HL-60 (cell line): ENCODE results near the gene MBD3L5.
"Not testable (repeated sequence)": the region's sequence is repeated elsewhere in the genome, so short reads cannot be mapped to it uniquely, and the experiment has no call there.

ENCODE experiments used
- DNase-seq, 2 experiments: peaks; one replicate each; pipeline ENCODE4 v3.0.0-alpha.2; 2010 to 2020; ENCODE audit warnings: low read depth in 1 of 2, low spot score in 1 of 2
- H3K27ac ChIP-seq: fragments of 250-450 bp; sonication (Bioruptor Pico); replicated peaks from 2 replicates; pipeline ENCODE4 v1.5.1; 2020; ENCODE audit warnings: mild to moderate bottlenecking, moderate library complexity
- H3K27me3 ChIP-seq: fragments of 250-450 bp; sonication (Bioruptor Pico); 2 replicates; pipeline ENCODE4 v1.5.1; 2021; ENCODE audit warnings: mild to moderate bottlenecking, moderate library complexity; ENCODE audit not compliant: insufficient read depth, poor library complexity, severe bottlenecking
- H3K4me3 ChIP-seq: replicated peaks from 2 replicates; pipeline ENCODE4 v1.5.1; 2011; ENCODE audit warnings: mild to moderate bottlenecking, control low read depth, low read length; ENCODE audit not compliant: insufficient read depth
- CTCF ChIP-seq: IDR thresholded peaks from one replicate; pipeline ENCODE4 v1.5.1; 2011; ENCODE audit warnings: low read length, control low read depth, inconsistent platforms; ENCODE audit not compliant: insufficient read depth
- GABPA ChIP-seq: IDR thresholded peaks from 2 replicates; pipeline ENCODE4 v1.6.1; 2012; ENCODE audit warnings: low read depth
- POLR2AphosphoS5 ChIP-seq: IDR thresholded peaks from 2 replicates; pipeline ENCODE4 v1.6.1; 2012; ENCODE audit warnings: low read depth
- SPI1 ChIP-seq: IDR thresholded peaks from 2 replicates; pipeline ENCODE4 v1.6.1; 2012; ENCODE audit warnings: low read depth, mild to moderate bottlenecking, borderline replicate concordance
- TF ChIP-seq, protein P1 (sequence below): IDR thresholded peaks from 2 replicates; pipeline ENCODE4 v1.6.1; 2012; ENCODE audit warnings: low read depth; ENCODE audit not compliant: insufficient replicate concordance

MBD3L5 gene

GRCh38 chr19:7007859-7008258 is 22.5 kb upstream of the MBD3L5 start:
- Histone ChIP-seq H3K4me3 (no peak overlapping the region), H3K27me3 (no peaks in the 10 kb centered on the region), H3K27ac (peak overlapping the region; percentile 42)
- DNase-seq = peak in 1 of 2 experiments; percentile 67
- no peak for TF ChIP-seq CTCF
- TF ChIP-seq SPI1 = peak; percentile 62; the same call in 1 of the 2 replicates

DNA sequence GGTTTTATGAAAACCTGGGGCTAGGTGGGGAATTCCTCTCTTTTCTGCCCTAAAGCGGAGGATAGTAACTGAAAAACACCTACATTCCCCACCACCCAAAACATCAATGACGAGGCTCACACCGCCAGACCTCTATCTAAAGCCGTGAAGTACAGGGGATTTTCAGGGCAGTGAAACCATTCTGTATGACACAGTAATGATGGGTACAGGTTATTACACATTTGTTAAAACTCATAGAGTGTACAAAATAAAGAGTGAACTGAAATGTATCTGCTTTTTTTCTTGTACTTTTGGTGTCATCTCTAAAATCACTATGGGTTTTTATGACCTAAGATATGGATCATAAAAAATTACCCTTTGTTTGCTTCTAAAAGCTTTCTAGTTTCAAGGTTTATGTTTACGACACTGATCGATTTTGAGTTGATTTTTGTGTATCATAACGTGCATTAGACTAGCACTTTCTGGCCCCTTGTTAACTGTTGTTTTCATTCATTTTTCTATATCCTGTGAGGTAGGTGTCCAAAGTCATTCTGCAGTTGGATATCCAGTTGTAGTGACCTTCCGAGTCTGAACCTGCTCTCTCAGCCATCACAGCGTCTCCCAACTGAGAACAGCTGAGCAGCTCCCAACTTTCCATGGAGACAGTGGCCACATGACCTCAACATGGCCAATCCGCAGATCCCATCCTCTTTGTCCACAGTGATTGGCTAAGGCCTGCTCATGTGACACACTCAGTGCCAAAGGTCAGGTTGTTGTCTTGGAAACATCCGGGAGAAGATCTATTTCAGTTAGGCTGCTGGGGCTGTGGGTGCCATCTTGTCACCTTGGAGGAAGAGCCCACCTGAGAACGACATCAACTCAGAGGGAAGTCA is 19.4 kb upstream of the MBD3L5 start:
- DNase-seq = no peak
- no peak overlapping the region for H3K4me3 ChIP-seq
- TF ChIP-seq POLR2AphosphoS5 = no peak
- TF ChIP-seq, protein P1, sequence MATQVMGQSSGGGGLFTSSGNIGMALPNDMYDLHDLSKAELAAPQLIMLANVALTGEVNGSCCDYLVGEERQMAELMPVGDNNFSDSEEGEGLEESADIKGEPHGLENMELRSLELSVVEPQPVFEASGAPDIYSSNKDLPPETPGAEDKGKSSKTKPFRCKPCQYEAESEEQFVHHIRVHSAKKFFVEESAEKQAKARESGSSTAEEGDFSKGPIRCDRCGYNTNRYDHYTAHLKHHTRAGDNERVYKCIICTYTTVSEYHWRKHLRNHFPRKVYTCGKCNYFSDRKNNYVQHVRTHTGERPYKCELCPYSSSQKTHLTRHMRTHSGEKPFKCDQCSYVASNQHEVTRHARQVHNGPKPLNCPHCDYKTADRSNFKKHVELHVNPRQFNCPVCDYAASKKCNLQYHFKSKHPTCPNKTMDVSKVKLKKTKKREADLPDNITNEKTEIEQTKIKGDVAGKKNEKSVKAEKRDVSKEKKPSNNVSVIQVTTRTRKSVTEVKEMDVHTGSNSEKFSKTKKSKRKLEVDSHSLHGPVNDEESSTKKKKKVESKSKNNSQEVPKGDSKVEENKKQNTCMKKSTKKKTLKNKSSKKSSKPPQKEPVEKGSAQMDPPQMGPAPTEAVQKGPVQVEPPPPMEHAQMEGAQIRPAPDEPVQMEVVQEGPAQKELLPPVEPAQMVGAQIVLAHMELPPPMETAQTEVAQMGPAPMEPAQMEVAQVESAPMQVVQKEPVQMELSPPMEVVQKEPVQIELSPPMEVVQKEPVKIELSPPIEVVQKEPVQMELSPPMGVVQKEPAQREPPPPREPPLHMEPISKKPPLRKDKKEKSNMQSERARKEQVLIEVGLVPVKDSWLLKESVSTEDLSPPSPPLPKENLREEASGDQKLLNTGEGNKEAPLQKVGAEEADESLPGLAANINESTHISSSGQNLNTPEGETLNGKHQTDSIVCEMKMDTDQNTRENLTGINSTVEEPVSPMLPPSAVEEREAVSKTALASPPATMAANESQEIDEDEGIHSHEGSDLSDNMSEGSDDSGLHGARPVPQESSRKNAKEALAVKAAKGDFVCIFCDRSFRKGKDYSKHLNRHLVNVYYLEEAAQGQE = no peak
- no peak for TF ChIP-seq GABPA
- TF ChIP-seq CTCF = no peak
- no peak for TF ChIP-seq SPI1
- no peak overlapping the region for H3K27ac ChIP-seq
- H3K27me3 ChIP-seq = no peaks in the 10 kb centered on the region

DNA sequence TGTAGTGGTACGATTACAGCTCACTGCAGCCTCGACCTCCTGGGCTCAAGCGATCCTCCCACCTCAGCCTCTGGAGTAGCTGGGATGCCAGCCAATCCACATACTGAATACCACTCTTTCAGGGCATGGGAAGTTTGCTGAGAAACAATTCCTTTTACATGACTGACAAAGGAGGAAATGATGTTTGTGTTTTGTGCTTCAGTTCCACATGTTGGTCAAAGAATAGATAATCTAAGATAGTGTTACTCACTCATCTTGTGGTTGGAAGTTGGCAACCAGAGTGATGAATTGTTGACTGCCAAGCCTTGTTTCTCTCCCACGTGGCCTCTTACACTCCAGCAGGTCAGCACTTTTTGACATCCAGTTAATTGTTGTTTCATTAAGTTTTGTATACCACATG is 16.7 kb upstream of the MBD3L5 start:
- Histone ChIP-seq H3K27me3 (no peaks in the 10 kb centered on the region), H3K4me3 (no peak overlapping the region), H3K27ac (no peak overlapping the region)
- TF ChIP-seq POLR2AphosphoS5 (no peak), SPI1 (no peak), GABPA (no peak), CTCF (no peak)
- TF ChIP-seq, protein P1 = no peak
- peak in 1 of 2 experiments; percentile 35 for DNase-seq

DNA sequence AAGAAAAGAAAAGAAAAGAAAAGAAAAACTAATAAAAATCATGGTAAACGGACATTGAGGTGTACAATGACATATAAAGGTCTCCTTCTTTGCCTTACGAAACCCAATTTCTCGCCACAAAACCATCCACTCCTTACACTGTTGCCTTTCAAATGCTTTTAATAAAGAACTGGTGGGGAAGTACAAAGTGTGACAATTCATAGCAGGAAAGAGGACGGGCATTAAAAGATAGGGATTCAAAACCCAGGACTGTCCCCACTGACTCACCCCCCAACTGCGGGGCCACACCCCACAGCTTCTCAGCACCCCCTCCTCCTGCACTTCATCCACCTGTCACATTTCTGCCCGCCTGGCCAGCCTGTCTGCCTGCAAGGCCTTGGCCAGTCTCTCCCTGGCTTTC is 11.6 kb upstream of the MBD3L5 start:
- no peak for TF ChIP-seq CTCF
- Histone ChIP-seq H3K27ac (no peak overlapping the region), H3K27me3 (no peaks in the 10 kb centered on the region), H3K4me3 (no peak overlapping the region)
- no peak for DNase-seq

DNA sequence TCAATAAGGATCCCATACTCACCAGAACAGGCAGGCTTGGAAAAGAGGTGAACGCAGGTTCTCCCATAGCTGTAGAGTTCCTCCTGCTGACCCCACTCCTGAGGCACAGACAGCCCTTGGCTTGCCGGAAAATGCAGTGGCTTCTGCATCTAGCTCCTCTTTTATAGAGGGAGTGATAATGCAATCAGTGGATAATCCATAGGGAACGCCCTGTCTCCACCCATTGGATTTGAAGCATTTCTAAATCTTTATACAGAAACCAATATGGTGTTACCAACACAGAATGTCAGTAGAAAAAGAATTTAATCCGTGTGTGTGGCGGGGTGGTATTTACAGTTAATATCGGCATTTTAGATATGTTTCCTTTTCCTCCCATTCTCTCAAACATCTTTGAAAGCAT is 9.0 kb upstream of the MBD3L5 start, which contains the start of gene MBD3L2B:
MBD3L2B (minus strand) TSS at position 101 of the 400 bp plus-strand sequence; CDS start at position 67, 34 bp downstream.
- not testable (repeated sequence) for DNase-seq, H3K27ac ChIP-seq, H3K27me3 ChIP-seq, H3K4me3 ChIP-seq

DNA sequence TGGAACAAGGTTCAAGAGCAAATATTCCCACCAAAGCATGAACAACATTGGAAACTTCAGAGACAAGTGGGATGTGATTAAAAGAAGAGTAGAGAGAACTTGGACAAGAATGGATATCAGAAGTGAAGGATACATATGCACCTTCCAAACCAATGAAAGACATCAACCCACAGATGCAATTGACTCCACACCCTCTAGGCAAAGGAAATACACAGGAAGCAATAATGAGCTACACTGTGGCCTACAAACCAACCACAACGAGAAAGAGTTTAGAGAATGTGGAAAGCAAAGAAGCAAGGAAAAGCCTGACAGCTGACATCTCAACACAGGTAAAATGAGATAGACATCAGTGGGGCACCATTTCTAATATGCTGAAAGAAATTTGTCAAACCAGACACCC is 1.6 kb upstream of the MBD3L5 start:
- H3K27me3 ChIP-seq, H3K4me3 ChIP-seq, H3K27ac ChIP-seq, DNase-seq: not testable (repeated sequence)

- H3K4me3 ChIP-seq, H3K27ac ChIP-seq, DNase-seq, H3K27me3 ChIP-seq: not testable (repeated sequence)
Observed at GRCh38 chr19:7040079-7040478, 9.7 kb downstream of the MBD3L5 start, which contains the start of gene MBD3L4. Gene MBD3L4 (minus strand): TSS chr19:7040179. CDS start chr19:7040144, 35 bp downstream.
